Activated CD4-positive, alpha-beta T cell treated with anti-CD3 and anti-CD28 coated beads, Interleukin-2, Interleukin-4, amounts not matched to agents 100 ng/mL and 50 ng/mL, durations not matched to agents 16 hours and 8 hours (primary cell): Measurements from ENCODE around the gene KCNJ6.
"Not testable (repeated sequence)": the region's sequence is repeated elsewhere in the genome, so short reads cannot be mapped to it uniquely, and the experiment has no call there.

ENCODE experiments used
- DNase-seq: peaks from one replicate; pipeline ENCODE4 v3.0.0-alpha.2; 2020; ENCODE audit warnings: low spot score

The KCNJ6 gene

GRCh38 chr21:37717534-37717933, 198.7 kb downstream of the KCNJ6 start:
- no peak for DNase-seq

DNA sequence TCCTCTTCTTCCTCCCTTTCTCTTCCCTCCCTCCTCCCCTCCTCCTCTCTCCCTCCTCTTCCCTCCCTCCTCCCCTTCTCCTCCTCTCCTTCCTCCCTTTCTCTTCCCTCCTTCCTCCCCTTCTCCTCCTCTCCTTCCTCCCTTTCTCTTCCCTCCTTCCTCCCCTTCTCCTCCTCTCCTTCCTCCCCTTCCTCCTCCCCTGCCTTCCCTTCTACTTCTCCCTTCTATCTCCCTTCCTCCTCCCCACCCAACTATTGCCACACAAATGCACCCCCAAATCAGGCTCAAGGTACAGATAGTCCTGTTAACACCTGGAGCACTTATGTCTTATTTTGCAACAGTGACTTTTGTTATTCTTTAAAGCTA, 203.7 kb downstream of the KCNJ6 start:
- DNase-seq = not testable (repeated sequence)

GRCh38 chr21:37711836-37712568, 204.3 kb downstream of the KCNJ6 start:
- peak; percentile 44 for DNase-seq

GRCh38 chr21:37711286-37711829, 204.9 kb downstream of the KCNJ6 start:
- no peak for DNase-seq

DNA sequence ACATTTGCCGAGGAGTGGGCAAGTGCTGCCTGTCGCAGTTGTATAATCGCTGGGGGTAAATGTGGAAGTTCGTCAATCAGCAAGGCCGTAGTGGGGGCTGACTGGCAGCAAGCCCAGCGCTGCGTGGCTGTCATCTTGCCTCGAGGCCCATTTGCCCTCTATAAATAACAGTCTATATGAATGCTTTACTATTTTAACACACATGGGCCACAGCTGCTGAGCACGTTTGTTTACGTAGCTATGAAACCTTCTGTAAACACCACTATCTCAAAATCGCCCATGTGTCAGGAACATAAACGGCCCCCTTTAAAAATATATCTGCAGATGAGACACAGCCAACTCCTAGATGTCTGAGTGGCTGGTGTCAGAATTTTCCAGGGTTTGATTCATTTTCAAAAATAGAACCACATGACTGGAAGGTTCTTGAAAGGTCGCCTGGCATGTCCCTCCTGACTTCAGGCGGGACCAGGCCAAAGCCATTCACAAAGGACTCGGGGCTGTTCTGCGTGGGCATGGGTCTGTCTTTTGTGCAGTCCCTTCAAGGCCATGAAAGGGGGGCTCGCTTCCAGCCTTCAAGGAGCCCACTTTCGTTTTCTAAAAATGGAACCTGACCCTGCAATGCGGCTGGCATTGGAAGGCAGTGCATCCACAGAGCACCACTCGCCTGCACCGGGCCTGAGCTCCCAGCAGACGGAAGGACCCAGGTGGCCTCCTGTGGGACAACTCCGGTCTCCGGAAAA, 205.5 kb downstream of the KCNJ6 start:
- DNase-seq = no peak

GRCh38 chr21:37704751-37705150, 211.5 kb downstream of the KCNJ6 start:
- DNase-seq = no peak

DNA sequence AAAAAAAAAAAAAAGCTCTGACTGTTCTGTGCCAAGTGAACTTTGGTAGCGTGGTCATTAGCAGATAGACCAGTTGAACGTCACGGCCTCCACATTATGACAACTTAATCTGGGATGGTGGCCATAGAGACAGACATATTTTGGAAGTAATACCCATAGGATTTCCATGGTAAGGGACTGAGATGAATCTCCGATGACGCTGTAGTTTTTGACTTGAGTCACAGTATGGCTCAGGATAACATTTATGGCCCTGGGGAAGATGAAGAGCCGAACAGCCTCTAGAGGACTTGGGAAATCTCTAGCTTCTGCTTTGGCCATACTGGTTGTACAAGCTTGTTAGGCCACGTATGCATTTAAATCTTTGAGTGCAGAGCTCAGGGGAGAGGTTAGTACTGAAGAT, 214.0 kb downstream of the KCNJ6 start:
- no peak for DNase-seq

- DNase-seq = peak; percentile 58
Observed at GRCh38 chr21:37700641-37701202, 215.5 kb downstream of the KCNJ6 start.

- DNase-seq = no peak
Observed at GRCh38 chr21:37699024-37699775, 217.1 kb downstream of the KCNJ6 start.

DNA sequence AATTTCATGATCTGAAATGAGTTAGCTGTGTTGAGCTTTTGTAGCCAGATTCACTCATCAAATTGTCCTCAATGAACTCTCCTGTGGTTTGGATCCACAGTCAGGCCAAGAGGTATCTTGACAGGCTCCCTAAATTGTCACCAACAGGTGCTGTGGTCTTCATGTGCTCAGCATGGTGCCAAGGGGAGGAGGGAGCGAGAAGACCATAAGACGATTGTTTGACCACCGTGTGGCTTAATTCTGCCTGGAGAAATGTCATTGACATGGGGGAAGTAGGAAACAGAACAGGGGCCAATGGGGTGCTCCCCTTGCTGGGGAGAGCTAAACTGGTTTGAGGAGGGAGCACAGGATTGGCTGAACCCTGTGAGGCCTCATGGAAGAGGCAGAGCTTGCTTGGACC, 219.3 kb downstream of the KCNJ6 start:
- DNase-seq = no peak

GRCh38 chr21:37695111-37695510, 221.1 kb downstream of the KCNJ6 start:
- DNase-seq = no peak

- DNase-seq = no peak
Observed at GRCh38 chr21:37688952-37689659, 227.2 kb downstream of the KCNJ6 start.

- no peak for DNase-seq
Observed at GRCh38 chr21:37686991-37687810, 229.1 kb downstream of the KCNJ6 start.

DNA sequence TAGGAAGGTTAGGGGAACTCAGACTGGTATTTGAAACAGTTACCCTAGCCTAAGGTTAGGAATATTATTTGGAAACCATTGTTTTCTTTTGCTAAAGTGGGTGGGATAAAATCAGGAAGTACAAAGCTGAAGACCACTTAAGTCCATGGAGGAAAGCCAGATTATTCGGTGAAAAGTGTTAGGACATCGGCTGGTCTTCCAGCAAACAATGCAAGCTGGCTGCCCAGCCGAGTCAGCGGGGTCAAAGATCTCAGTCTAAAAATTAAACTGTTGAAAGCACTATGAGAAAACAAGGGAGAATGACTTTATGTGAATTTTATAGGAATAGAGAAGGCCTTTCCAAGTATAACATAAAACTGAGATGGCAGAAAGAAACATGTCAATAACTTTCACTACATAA, 231.7 kb downstream of the KCNJ6 start:
- DNase-seq = no peak

DNA sequence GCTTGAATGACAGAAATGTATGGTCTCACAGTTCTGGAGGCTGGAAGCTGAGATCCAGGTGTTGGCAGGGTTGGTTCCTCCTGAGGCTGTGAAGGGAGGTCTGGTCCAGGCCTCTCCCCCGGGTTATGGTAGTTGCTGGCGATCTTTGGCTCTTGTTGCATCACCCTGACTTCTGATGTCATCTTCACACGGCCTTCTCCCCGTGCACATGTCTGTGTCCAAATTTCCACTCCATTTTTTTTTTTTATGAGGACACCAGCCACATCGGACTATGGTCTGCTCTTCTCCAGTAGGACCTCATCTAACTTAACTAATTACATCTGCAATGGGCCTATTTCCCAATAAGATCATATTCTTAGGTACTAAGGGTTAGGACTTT, 232.2 kb downstream of the KCNJ6 start:
- no peak for DNase-seq

GRCh38 chr21:37683396-37684114, 232.7 kb downstream of the KCNJ6 start:
- no peak for DNase-seq

DNA sequence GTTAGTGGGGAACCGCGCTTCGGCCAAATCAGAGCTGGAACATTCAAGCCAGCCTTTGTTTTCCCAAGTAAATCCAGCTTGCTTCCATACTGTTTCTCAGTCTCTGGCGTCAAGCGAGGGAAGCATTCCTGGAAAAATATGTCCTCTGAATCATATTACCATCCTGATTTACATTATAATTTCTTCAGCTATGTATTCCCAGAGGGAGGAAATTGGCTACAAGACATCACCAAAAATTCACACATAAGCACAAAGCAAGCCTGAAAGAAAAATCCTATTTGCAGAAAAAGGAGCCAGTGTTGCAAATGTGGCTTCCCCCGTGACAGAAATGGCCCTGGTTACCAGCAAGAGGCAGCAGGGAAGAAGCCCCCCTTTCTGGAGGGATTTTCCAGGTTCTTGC, 233.3 kb downstream of the KCNJ6 start:
- no peak for DNase-seq

GRCh38 chr21:37677006-37677405, 239.3 kb downstream of the KCNJ6 start:
- DNase-seq = no peak

DNA sequence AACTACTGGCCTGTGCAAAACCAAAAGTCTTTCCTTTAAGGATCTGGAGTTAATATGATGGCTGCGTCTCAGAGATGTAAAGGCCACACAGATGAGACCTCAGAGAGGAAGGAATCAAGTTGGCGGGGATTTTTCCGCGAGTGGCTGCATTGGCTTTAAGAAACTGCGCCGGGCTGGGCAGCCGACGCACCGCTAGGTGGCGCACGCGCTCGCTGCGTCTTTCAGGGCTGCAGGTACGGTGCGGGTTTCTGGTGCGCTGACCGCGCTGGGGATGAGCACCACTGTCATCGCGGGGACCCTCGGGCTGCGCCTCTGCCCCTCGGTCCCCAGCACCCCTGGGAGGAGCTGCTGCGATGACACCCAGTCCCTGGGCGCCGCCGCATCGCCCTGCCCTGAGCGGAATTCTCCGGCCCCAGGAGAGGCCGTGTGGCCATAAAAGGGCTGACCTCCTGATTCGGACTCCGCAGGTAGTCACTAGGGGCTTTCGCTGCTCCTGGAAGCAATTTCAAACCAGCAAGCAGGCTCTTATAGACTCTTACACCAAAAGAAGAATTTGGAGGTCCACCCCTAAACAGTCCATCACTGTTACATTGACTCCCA, 241.0 kb downstream of the KCNJ6 start:
- DNase-seq = peak; percentile 42
